H9 (cell line): Measurements from ENCODE around the gene CCT6A. TPM values are rescaled to one million over a fixed set of nuclear protein-coding genes. Genes with fewer than 3 reads are reported as not detected.

Experiments used
- DNase-seq: peaks from one replicate; pipeline ENCODE4 v3.0.0-alpha.2; 2017
- H2AFZ ChIP-seq: one replicate; pipeline ENCODE4 v1.6.1; 2013; ENCODE audit warnings: mild to moderate bottlenecking, low read length, control low read depth, moderate library complexity
- H2AK5ac ChIP-seq: 2 replicates; pipeline ENCODE4 v1.6.1; 2013; ENCODE audit warnings: low read length, control low read depth, mixed read lengths; ENCODE audit not compliant: insufficient read length
- H2BK120ac ChIP-seq: one replicate; pipeline ENCODE4 v1.6.1; 2013; ENCODE audit warnings: low read depth, mild to moderate bottlenecking, low read length, control low read depth, inconsistent platforms; ENCODE audit not compliant: poor library complexity, severe bottlenecking
- H2BK12ac ChIP-seq: 2 replicates; pipeline ENCODE4 v1.6.1; 2013; ENCODE audit warnings: low read length, control low read depth, mixed read lengths, low read depth; ENCODE audit not compliant: insufficient read length
- H2BK15ac ChIP-seq: 2 replicates; pipeline ENCODE4 v1.6.1; 2013; ENCODE audit warnings: low read depth, low read length, control low read depth
- H2BK20ac ChIP-seq: one replicate; pipeline ENCODE4 v1.6.1; 2013; ENCODE audit warnings: low read depth, mild to moderate bottlenecking, low read length, control low read depth, inconsistent platforms; ENCODE audit not compliant: poor library complexity, severe bottlenecking
- H2BK5ac ChIP-seq: 2 replicates; pipeline ENCODE4 v1.6.1; 2013; ENCODE audit warnings: low read length, control low read depth, mixed read lengths; ENCODE audit not compliant: insufficient read length
- H3K14ac ChIP-seq: 2 replicates; pipeline ENCODE4 v1.6.1; 2013; ENCODE audit warnings: low read length, control low read depth; ENCODE audit not compliant: insufficient read depth
- H3K18ac ChIP-seq: 2 replicates; pipeline ENCODE4 v1.6.1; 2013; ENCODE audit warnings: low read depth, mild to moderate bottlenecking, mixed read lengths, low read length, control low read depth; ENCODE audit not compliant: insufficient read length
- H3K23ac ChIP-seq: 2 replicates; pipeline ENCODE4 v1.6.1; 2013; ENCODE audit warnings: low read length, control low read depth, mixed read lengths, low read depth; ENCODE audit not compliant: insufficient read length
- H3K23me2 ChIP-seq: 2 replicates; pipeline ENCODE4 v1.6.1; 2013; ENCODE audit warnings: low read depth, mild to moderate bottlenecking, mixed read lengths, low read length, control low read depth; ENCODE audit not compliant: insufficient read length, poor library complexity, severe bottlenecking
- H3K27ac ChIP-seq: 2 replicates; pipeline ENCODE4 v1.5.1; 2013; ENCODE audit warnings: low read length, control low read depth, mixed read lengths, low read depth; ENCODE audit not compliant: insufficient read length
- H3K27me3 ChIP-seq: 2 replicates; pipeline ENCODE4 v1.6.1; 2013; ENCODE audit warnings: low read length, control low read depth, inconsistent platforms; ENCODE audit not compliant: insufficient read depth
- H3K4ac ChIP-seq: 2 replicates; pipeline ENCODE4 v1.6.1; 2013; ENCODE audit warnings: low read depth, mild to moderate bottlenecking, control low read depth, inconsistent platforms, low read length, moderate library complexity
- H3K4me1 ChIP-seq: 2 replicates; pipeline ENCODE4 v1.6.1; 2013; ENCODE audit warnings: low read length, control low read depth, inconsistent platforms; ENCODE audit not compliant: insufficient read depth
- H3K4me2 ChIP-seq: 2 replicates; pipeline ENCODE4 v1.6.1; 2013; ENCODE audit warnings: low read length, control low read depth, mixed read lengths; ENCODE audit not compliant: insufficient read length, insufficient read depth
- H3K56ac ChIP-seq: 2 replicates; pipeline ENCODE4 v1.6.1; 2013; ENCODE audit warnings: low read depth, mild to moderate bottlenecking, mixed read lengths, low read length, control low read depth; ENCODE audit not compliant: insufficient read length
- H3K79me1 ChIP-seq: 2 replicates; pipeline ENCODE4 v1.6.1; 2013; ENCODE audit warnings: low read depth, mild to moderate bottlenecking, moderate library complexity, low read length, control low read depth, inconsistent platforms; ENCODE audit not compliant: insufficient read depth, poor library complexity, severe bottlenecking
- H3K79me2 ChIP-seq: 2 replicates; pipeline ENCODE4 v1.6.1; 2013; ENCODE audit warnings: low read length, control low read depth, inconsistent platforms; ENCODE audit not compliant: insufficient read depth
- H3K9ac ChIP-seq: 2 replicates; pipeline ENCODE4 v1.6.1; 2013; ENCODE audit warnings: low read length, control low read depth, mixed read lengths; ENCODE audit not compliant: insufficient read length; ENCODE audit errors: extremely low read depth
- H3K9me3 ChIP-seq: one replicate; pipeline ENCODE4 v1.6.1; 2013; ENCODE audit warnings: low read depth, low read length, inconsistent platforms; ENCODE audit not compliant: control insufficient read depth
- H3T11ph ChIP-seq: one replicate; pipeline ENCODE4 v1.6.1; 2013; ENCODE audit warnings: mild to moderate bottlenecking, low read length, control low read depth, inconsistent platforms
- H4K20me1 ChIP-seq: one replicate; pipeline ENCODE4 v1.6.1; 2013; ENCODE audit not compliant: control insufficient read depth, insufficient read length, insufficient read depth
- H4K5ac ChIP-seq: 2 replicates; pipeline ENCODE4 v1.6.1; 2013; ENCODE audit warnings: low read depth, mild to moderate bottlenecking, mixed read lengths, low read length, control low read depth; ENCODE audit not compliant: insufficient read length
- H4K8ac ChIP-seq: replicated peaks from 2 replicates; pipeline ENCODE4 v1.6.1; 2013; ENCODE audit warnings: low read length, control low read depth, mixed read lengths, low read depth; ENCODE audit not compliant: insufficient read length
- H4K91ac ChIP-seq: 2 replicates; pipeline ENCODE4 v1.6.1; 2013; ENCODE audit warnings: low read depth, mild to moderate bottlenecking, moderate library complexity, mixed read lengths, low read length, control low read depth; ENCODE audit not compliant: insufficient read length
- H3K27ac Mint-ChIP-seq, 3 experiments: 2 replicates in 2 of 3; 3 replicates in 1 of 3; pipeline ENCODE4 v1.8.0; 2020 to 2021; ENCODE audit warnings: mixed read lengths in 3 of 3, mild to moderate bottlenecking in 1 of 3, moderate library complexity in 1 of 3
- H3K27me3 Mint-ChIP-seq: 2 replicates; pipeline ENCODE4 v1.8.0; 2021; ENCODE audit warnings: low read depth, mild to moderate bottlenecking, moderate library complexity, mixed read lengths
- H3K36me3 Mint-ChIP-seq, 3 experiments: 2 replicates in 2 of 3; 3 replicates in 1 of 3; pipeline ENCODE4 v1.8.0; 2020 to 2021; ENCODE audit warnings: low read depth in 3 of 3, mixed read lengths in 3 of 3; ENCODE audit not compliant: insufficient read depth in 1 of 3
- H3K4me1 Mint-ChIP-seq, 2 experiments: 2 replicates each; pipeline ENCODE4 v1.8.0; 2020; ENCODE audit warnings: mixed read lengths in 2 of 2
- H3K4me3 Mint-ChIP-seq, 2 experiments: 2 replicates in 1 of 2; 3 replicates in 1 of 2; pipeline ENCODE4 v1.8.0; 2020 to 2021; ENCODE audit warnings: mild to moderate bottlenecking in 2 of 2, mixed read lengths in 2 of 2, moderate library complexity in 1 of 2
- H3K9me3 Mint-ChIP-seq, 2 experiments: 2 replicates in 1 of 2; 3 replicates in 1 of 2; pipeline ENCODE4 v1.8.0; 2020; ENCODE audit warnings: mild to moderate bottlenecking in 2 of 2, mixed read lengths in 2 of 2, moderate library complexity in 1 of 2
- WGBS: extraction: QIAGEN DNeasy Blood & Tissue Kit; methylation state at CpG from one replicate; pipeline ENCODE4 v1.1.7; 2013; ENCODE audit warnings: missing lambda C conversion rate, low lambda C conversion rate, mixed read lengths; ENCODE audit not compliant: insufficient read length; ENCODE audit errors: extremely low coverage; 5-methylcytosine and 5-hydroxymethylcytosine counted together
- total RNA-seq: library from RNA; stranded (reverse); gene quantifications from 2 replicates; pipeline ENCODE4 v1.2.1, GENCODE V29; 2021
- TF ChIP-seq, protein P1 (sequence below): fragments of 200-600 bp; sonication (generic); conservative IDR thresholded peaks from 3 replicates; pipeline ENCODE4 v1.8.0; 2021; ENCODE audit warnings: antibody characterized with exemption, mild to moderate bottlenecking

Gene CCT6A
- total RNA-seq, 1 experiment from 2014 or later = 303 TPM

DNA sequence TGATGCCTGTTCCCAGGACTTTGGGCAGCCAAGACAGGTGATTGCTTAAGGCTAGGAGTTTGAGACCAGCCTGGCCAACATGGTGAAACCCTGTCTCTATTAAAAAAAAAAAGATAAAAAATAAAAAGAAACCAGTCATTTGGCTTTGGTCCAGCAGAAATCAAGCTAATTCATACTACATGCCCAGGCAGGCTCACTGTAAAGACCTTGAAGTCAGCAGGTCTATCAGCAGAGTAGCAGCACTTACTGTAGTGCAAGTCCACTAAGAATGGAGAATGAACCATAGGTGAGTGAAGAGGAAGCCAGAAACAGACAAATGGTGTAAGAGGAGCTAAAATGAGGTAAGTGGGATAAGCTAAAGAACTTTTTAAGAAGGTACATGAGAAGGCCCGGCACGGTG lies 25.0 kb upstream of the CCT6A start:
- peaks cover 35 to 66% (median 61%) of the 10 kb centered on the region in 3 experiments for H3K36me3 Mint-ChIP-seq
- no peak overlapping the region for H3T11ph ChIP-seq

More for the DNA sequence above, 25.0 kb upstream of the CCT6A start:
- Histone ChIP-seq H4K20me1 (no peaks in the 10 kb centered on the region), H3K27ac (no peak overlapping the region), H3K23ac (no peak overlapping the region), H4K91ac (no peak overlapping the region), H2BK15ac (no peak overlapping the region), H3K14ac (no peak overlapping the region), H3K79me1 (no peaks in the 10 kb centered on the region), H3K18ac (no peak overlapping the region), H3K9ac (no peak overlapping the region), H2AFZ (no peak overlapping the region), H3K56ac (no peak overlapping the region), H2BK120ac (no peak overlapping the region), H4K5ac (no peak overlapping the region), H2BK12ac (no peak overlapping the region), H2BK5ac (no peak overlapping the region), H3K4me1 (no peaks in the 10 kb centered on the region), H2BK20ac (no peak overlapping the region), H3K4ac (no peak overlapping the region), H3K9me3 (no peaks in the 10 kb centered on the region), H3K23me2 (no peaks in the 10 kb centered on the region), H3K27me3 (no peaks in the 10 kb centered on the region), H3K4me2 (no peak overlapping the region), H2AK5ac (no peak overlapping the region), H3K79me2 (no peaks in the 10 kb centered on the region), H4K8ac (no peak overlapping the region)
- Mint-ChIP-seq H3K27me3 (no peaks in the 10 kb centered on the region), H3K9me3 (no peaks in the 10 kb centered on the region), H3K27ac (no peak overlapping the region; a peak in 1 of 7 replicates), H3K4me1 (no peaks in the 10 kb centered on the region; a peak in 1 of 4 replicates), H3K4me3 (no peak overlapping the region)
- TF ChIP-seq, protein P1, sequence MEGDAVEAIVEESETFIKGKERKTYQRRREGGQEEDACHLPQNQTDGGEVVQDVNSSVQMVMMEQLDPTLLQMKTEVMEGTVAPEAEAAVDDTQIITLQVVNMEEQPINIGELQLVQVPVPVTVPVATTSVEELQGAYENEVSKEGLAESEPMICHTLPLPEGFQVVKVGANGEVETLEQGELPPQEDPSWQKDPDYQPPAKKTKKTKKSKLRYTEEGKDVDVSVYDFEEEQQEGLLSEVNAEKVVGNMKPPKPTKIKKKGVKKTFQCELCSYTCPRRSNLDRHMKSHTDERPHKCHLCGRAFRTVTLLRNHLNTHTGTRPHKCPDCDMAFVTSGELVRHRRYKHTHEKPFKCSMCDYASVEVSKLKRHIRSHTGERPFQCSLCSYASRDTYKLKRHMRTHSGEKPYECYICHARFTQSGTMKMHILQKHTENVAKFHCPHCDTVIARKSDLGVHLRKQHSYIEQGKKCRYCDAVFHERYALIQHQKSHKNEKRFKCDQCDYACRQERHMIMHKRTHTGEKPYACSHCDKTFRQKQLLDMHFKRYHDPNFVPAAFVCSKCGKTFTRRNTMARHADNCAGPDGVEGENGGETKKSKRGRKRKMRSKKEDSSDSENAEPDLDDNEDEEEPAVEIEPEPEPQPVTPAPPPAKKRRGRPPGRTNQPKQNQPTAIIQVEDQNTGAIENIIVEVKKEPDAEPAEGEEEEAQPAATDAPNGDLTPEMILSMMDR = no peak
- no peak for DNase-seq
- no CpG with 5 or more reads among the region's 2 CpGs for WGBS
